Calu3 (cell line): ENCODE measurements around the gene MIEN1. TPM values are rescaled to one million over a fixed set of nuclear protein-coding genes. Genes with fewer than 3 reads are reported as not detected.

ENCODE experiments used
- BruUV-seq: library from RNA; stranded (reverse); fragments of 400-500 nt; replicated peaks from 2 replicates; lab custom pipeline; 2021; lab: Mats Ljungman, UMichigan
- CTCF ChIA-PET: fragments of 300-600 bp; sonication (Branson Sonifier 250); formaldehyde crosslinking; loops from one replicate; lab custom pipeline; 2022; ENCODE audit warnings: antibody characterized with exemption; lab: Charles Lee
- DNase-seq: peaks from one replicate; pipeline ENCODE4 v3.0.0; 2022
- H3K27ac Mint-ChIP-seq: one replicate; pipeline ENCODE4 v1.8.0; 2022; ENCODE audit warnings: mixed read lengths; ENCODE audit not compliant: unreplicated experiment
- H3K27me3 Mint-ChIP-seq: one replicate; pipeline ENCODE4 v1.8.0; 2022; ENCODE audit warnings: mixed read lengths; ENCODE audit not compliant: unreplicated experiment
- H3K36me3 Mint-ChIP-seq: one replicate; pipeline ENCODE4 v1.8.0; 2022; ENCODE audit warnings: mild to moderate bottlenecking, moderate library complexity, mixed read lengths; ENCODE audit not compliant: insufficient read depth, unreplicated experiment
- H3K4me1 Mint-ChIP-seq: one replicate; pipeline ENCODE4 v1.8.0; 2022; ENCODE audit warnings: mild to moderate bottlenecking, low read depth, mixed read lengths; ENCODE audit not compliant: unreplicated experiment
- H3K4me3 Mint-ChIP-seq: one replicate; pipeline ENCODE4 v1.8.0; 2022; ENCODE audit warnings: mild to moderate bottlenecking, low read depth, moderate library complexity, mixed read lengths; ENCODE audit not compliant: unreplicated experiment
- H3K9me3 Mint-ChIP-seq: one replicate; pipeline ENCODE4 v1.8.0; 2022; ENCODE audit warnings: low read depth, mixed read lengths; ENCODE audit not compliant: unreplicated experiment
- intact Hi-C: fragments of 100-400 bp; cut with micrococcal nuclease; formaldehyde crosslinking; loops from one replicate; pipeline ENCODE4 v1.10.0; 2022; ENCODE audit not compliant: unreplicated experiment
- microRNA-seq: library from miRNA; unstranded; fragments of <30 nt; microRNA quantifications from one replicate; pipeline ENCODE4 v1.2.0, GENCODE V29; 2022
- total RNA-seq: library from RNA; stranded (reverse); gene quantifications from 2 replicates; pipeline ENCODE4 v1.2.3, GENCODE V29; 2022
- TF ChIP-seq, protein P1 (sequence below): fragments of 200-600 bp; IDR thresholded peaks from one replicate; pipeline ENCODE4 v1.8.0; 2022; ENCODE audit warnings: antibody characterized with exemption; ENCODE audit not compliant: unreplicated experiment

Gene MIEN1
- total RNA-seq, 1 experiment from 2014 or later: 2,121 TPM

DNA sequence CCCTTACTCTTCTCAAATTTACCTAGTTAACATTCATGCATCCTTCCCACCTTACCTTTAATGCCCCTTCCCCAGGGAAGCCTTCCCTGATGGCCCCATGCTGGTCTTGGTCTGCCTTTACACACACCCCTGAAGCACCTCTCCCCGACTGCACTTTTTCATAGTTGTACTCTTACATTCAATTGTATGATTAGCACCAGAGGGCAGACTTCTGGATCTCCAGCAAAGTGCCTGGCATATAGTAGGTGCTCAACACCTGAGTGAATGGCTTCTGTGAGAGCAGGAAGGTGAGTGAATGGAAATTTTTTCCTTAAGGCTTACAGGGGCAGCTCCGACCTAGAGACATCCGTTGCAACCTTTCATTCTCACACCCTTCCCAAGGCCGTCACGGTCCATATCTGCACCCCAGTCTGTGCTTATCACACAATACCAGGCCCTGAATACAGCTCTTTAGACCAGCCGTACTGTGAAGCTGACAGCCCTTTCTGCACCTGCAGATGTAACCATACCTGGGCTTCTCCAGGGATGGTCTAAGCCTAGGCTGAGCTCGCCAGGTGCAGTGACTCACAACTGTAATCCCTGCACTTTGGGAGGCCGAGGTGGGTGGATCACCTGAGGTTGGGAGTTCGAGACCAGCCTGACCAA lies 46.9 kb downstream of the MIEN1 start:
- Mint-ChIP-seq H3K27ac (no peak overlapping the region), H3K4me1 (peaks cover 42% of the 10 kb centered on the region), H3K4me3 (no peak overlapping the region), H3K27me3 (no peaks in the 10 kb centered on the region), H3K36me3 (peaks cover 46% of the 10 kb centered on the region), H3K9me3 (no peaks in the 10 kb centered on the region)
- intact Hi-C loops: loop anchor here (10.0 kb wide), 1 partner anchor 219 kb away; the partner anchor contains the start of gene CDK12
- CTCF ChIA-PET: interaction anchor here (0.6 to 161.2 kb wide), 22 partner anchors 32 to 510 kb away, joined by 3 to 42089 read pairs (median 4); partner anchors contain the start of genes ERBB2, GRB7, GSDMA and GSDMB
- BruUV-seq: no TSS peak
- peak; percentile 80 for DNase-seq
- TF ChIP-seq, protein P1, sequence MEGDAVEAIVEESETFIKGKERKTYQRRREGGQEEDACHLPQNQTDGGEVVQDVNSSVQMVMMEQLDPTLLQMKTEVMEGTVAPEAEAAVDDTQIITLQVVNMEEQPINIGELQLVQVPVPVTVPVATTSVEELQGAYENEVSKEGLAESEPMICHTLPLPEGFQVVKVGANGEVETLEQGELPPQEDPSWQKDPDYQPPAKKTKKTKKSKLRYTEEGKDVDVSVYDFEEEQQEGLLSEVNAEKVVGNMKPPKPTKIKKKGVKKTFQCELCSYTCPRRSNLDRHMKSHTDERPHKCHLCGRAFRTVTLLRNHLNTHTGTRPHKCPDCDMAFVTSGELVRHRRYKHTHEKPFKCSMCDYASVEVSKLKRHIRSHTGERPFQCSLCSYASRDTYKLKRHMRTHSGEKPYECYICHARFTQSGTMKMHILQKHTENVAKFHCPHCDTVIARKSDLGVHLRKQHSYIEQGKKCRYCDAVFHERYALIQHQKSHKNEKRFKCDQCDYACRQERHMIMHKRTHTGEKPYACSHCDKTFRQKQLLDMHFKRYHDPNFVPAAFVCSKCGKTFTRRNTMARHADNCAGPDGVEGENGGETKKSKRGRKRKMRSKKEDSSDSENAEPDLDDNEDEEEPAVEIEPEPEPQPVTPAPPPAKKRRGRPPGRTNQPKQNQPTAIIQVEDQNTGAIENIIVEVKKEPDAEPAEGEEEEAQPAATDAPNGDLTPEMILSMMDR: no peak

DNA sequence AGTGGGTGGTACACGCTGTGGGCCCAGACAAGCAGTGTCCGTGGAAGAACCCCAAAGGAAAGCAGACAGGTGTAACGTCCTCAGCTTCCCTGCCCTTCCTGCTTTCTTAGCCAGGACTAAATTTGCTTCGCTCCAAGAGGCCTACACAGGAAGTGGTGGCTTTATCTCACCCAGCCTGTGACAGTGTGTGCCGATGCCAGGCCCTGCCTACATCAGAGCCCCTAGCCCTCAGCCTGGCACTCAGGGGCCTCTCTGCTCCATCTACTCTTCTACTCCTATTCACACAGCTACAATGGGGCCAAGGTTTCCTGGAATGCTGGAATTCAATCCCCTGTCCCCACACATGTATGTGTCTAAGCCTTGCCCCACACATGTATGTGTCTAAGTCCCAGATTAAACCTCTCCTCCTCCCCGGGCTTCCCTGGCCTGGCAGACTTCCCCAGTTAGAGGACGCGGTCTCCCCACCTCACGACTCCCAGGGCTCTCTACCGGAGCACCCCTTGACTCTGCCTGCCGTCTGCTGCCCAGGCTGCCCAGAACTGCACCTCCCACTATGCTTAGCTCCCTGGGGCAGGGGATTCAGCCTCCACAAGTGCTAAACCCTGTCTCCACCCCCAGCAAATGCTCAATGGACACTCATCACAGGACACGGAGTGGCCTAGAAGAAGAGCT lies 50.7 kb downstream of the MIEN1 start:
- intact Hi-C loops: loop anchor here (10.0 kb wide), 1 partner anchor 215 kb away; the partner anchor contains the start of gene CDK12
- Mint-ChIP-seq H3K27me3 (no peaks in the 10 kb centered on the region), H3K27ac (peak overlapping the region; percentile 0), H3K36me3 (peaks cover 60% of the 10 kb centered on the region), H3K4me1 (peaks cover 60% of the 10 kb centered on the region), H3K9me3 (no peaks in the 10 kb centered on the region), H3K4me3 (no peak overlapping the region)
- TF ChIP-seq, protein P1: no peak
- CTCF ChIA-PET: interaction anchor here (0.5 to 161.2 kb wide), 25 partner anchors 35 to 953 kb away, joined by 3 to 42089 read pairs (median 8); partner anchors contain the start of genes ERBB2, GRB7, GSDMA and GSDMB
- no TSS peak for BruUV-seq
- DNase-seq: peak; percentile 82

Small RNAs within 50 kb of the gene (microRNA-seq; reads per million reads assigned to microRNA genes)
- gene MIR4728: 306 reads per million, percentile 74 among the genes with 10 or more reads in this experiment

Other genes starting within 250 kb of the MIEN1 start
- gene NEUROD2, start 122.6 kb downstream of the MIEN1 start, total RNA-seq: not detected in 2 replicates
- gene PPP1R1B, start 103.6 kb downstream of the MIEN1 start, total RNA-seq: 8.3 and 11.1 TPM in 2 replicates
- 2,579 and 2,697 TPM in 2 replicates for gene STARD3, start 93.4 kb downstream of the MIEN1 start, total RNA-seq
- 51.5 and 61.1 TPM in 2 replicates for gene TCAP, start 65.2 kb downstream of the MIEN1 start, total RNA-seq
- 1.3 and 3.2 TPM in 2 replicates for gene PNMT, start 62.1 kb downstream of the MIEN1 start, total RNA-seq
- 1,186 and 1,276 TPM in 2 replicates for gene PGAP3, start 42.5 kb downstream of the MIEN1 start, total RNA-seq
- gene ERBB2, start 30.5 kb downstream of the MIEN1 start, total RNA-seq: 4,829 and 4,830 TPM in 2 replicates
- 2,531 and 2,746 TPM in 2 replicates for gene GRB7, start 7.4 kb upstream of the MIEN1 start, total RNA-seq
- gene IKZF3, start 133.8 kb upstream of the MIEN1 start, total RNA-seq: 30.9 and 41.0 TPM in 2 replicates
- not detected in 2 replicates for gene ZPBP2, start 137.7 kb upstream of the MIEN1 start, total RNA-seq
- 711 and 1,257 TPM in 2 replicates for gene GSDMB, start 188.1 kb upstream of the MIEN1 start, total RNA-seq
- gene ORMDL3, start 197.1 kb upstream of the MIEN1 start, total RNA-seq: 1,738 and 1,968 TPM in 2 replicates
- not detected in 2 replicates for gene LRRC3C, start 197.2 kb upstream of the MIEN1 start, total RNA-seq
- 0.33 and 1.9 TPM in 2 replicates for gene GSDMA, start 232.5 kb upstream of the MIEN1 start, total RNA-seq